SK-N-SH (cell line): Measurements from ENCODE around the gene HOXD11. TPM values are rescaled to one million over a fixed set of nuclear protein-coding genes. Genes with fewer than 3 reads are reported as not detected.

Experiments
- CTCF ChIA-PET: fragments of 300-600, 350-600 bp; formaldehyde crosslinking; extraction: SDS; loops from one replicate; lab custom pipeline; 2021; lab: Yijun Ruan, JAX
- POLR2A ChIA-PET: fragments of 350-600 bp; sonication (Branson Sonifier 250); formaldehyde crosslinking; extraction: SDS; loops from one replicate; lab custom pipeline; 2020; ENCODE audit warnings: antibody characterized with exemption, inconsistent platforms; lab: Yijun Ruan, JAX
- DNase-seq: peaks from one replicate; pipeline ENCODE4 v3.0.0; 2012
- H2AFZ ChIP-seq: fragments of 200-600 bp; sonication (generic); 2 replicates; pipeline ENCODE4 v1.8.1; 2016; ENCODE audit warnings: antibody characterized with exemption, mild to moderate bottlenecking, low read depth
- H3F3A ChIP-seq: fragments of 200-600 bp; sonication (generic); replicated peaks from 2 replicates; pipeline ENCODE3; 2016; ENCODE audit warnings: antibody characterized with exemption, mild to moderate bottlenecking; ENCODE audit not compliant: insufficient read depth
- H3K27ac ChIP-seq, 2 experiments: fragments of 200-500 bp in 1 of 2; fragments of 200-600 bp in 1 of 2; sonication (Bioruptor generic) in 1 of 2; sonication (generic), shearing (Covaris generic) in 1 of 2; 2 replicates each; pipeline versions ENCODE4 v1.5.1 to v1.6.1; 2014 to 2016; ENCODE audit warnings: low read depth in 2 of 2, inconsistent platforms in 1 of 2, low read length in 1 of 2, mild to moderate bottlenecking in 1 of 2, mixed read lengths in 1 of 2
- H3K27me3 ChIP-seq: fragments of 200-600 bp; sonication (generic), shearing (Covaris generic); 2 replicates; pipeline ENCODE4 v1.6.1; 2016; ENCODE audit warnings: mixed run types; ENCODE audit not compliant: insufficient read depth
- H3K36me3 ChIP-seq, 2 experiments: fragments of 200-500 bp in 1 of 2; fragments of 200-600 bp in 1 of 2; sonication (Bioruptor generic) in 1 of 2; sonication (generic) in 1 of 2; replicated peaks in 1 of 2; 2 replicates each; pipeline versions ENCODE3 to v1.5.1; 2014 to 2016; ENCODE audit warnings: low read length in 1 of 2, mild to moderate bottlenecking in 1 of 2; ENCODE audit not compliant: insufficient read depth in 2 of 2, control insufficient read depth in 1 of 2
- H3K4me1 ChIP-seq, 2 experiments: fragments of 200-500 bp in 1 of 2; fragments of 200-600 bp in 1 of 2; sonication (Bioruptor generic) in 1 of 2; sonication (generic), shearing (Covaris generic) in 1 of 2; 2 replicates each; pipeline versions ENCODE4 v1.5.1 to v1.6.1; 2014 to 2016; ENCODE audit warnings: low read depth in 1 of 2, low read length in 1 of 2, mixed run types in 1 of 2; ENCODE audit not compliant: insufficient read depth in 2 of 2, control insufficient read depth in 1 of 2
- H3K4me2 ChIP-seq: fragments of 200-600 bp; sonication (generic), shearing (Covaris generic); 2 replicates; pipeline ENCODE4 v1.6.1; 2017; ENCODE audit warnings: mixed run types
- H3K4me3 ChIP-seq, 2 experiments: fragments of 200-500 bp in 1 of 2; fragments of 200-600 bp in 1 of 2; sonication (Bioruptor generic) in 1 of 2; sonication (generic), shearing (Covaris generic) in 1 of 2; 2 replicates each; pipeline versions ENCODE4 v1.5.1 to v1.8.1; 2014 to 2016; ENCODE audit warnings: low read depth in 2 of 2, inconsistent platforms in 1 of 2, low read length in 1 of 2, mild to moderate bottlenecking in 1 of 2, mixed read lengths in 1 of 2, moderate library complexity in 1 of 2
- H3K79me2 ChIP-seq: fragments of 200-600 bp; sonication (generic); 2 replicates; pipeline ENCODE4 v1.8.1; 2017; ENCODE audit warnings: mild to moderate bottlenecking; ENCODE audit not compliant: insufficient read depth
- H3K9ac ChIP-seq: fragments of 200-600 bp; sonication (generic); 2 replicates; pipeline ENCODE4 v1.6.1; 2017; ENCODE audit warnings: mixed run types
- H3K9me2 ChIP-seq: fragments of 200-600 bp; sonication (generic); 2 replicates; pipeline ENCODE4 v1.6.1; 2017; ENCODE audit warnings: mixed run types
- H3K9me3 ChIP-seq: fragments of 200-600 bp; sonication (generic); 2 replicates; pipeline ENCODE4 v1.6.1; 2017; ENCODE audit warnings: mixed run types, mild to moderate bottlenecking, moderate library complexity
- H4K20me1 ChIP-seq: fragments of 200-600 bp; sonication (generic); 2 replicates; pipeline ENCODE4 v1.6.1; 2017; ENCODE audit warnings: mild to moderate bottlenecking, mixed run types; ENCODE audit not compliant: insufficient read depth
- CHD2 ChIP-seq: fragments of 150-350 bp; IDR thresholded peaks from 2 replicates; pipeline ENCODE4 v1.6.1; 2018; ENCODE audit warnings: low read length; ENCODE audit not compliant: partially characterized antibody
- ELF1 ChIP-seq: IDR thresholded peaks from 2 replicates; pipeline ENCODE4 v1.4.0; 2012
- EZH2phosphoT487 ChIP-seq: fragments of 200-600 bp; sonication (generic); IDR thresholded peaks from 2 replicates; pipeline ENCODE4 v1.6.1; 2017; ENCODE audit warnings: low read depth, mixed run types, mild to moderate bottlenecking, antibody characterized with exemption, moderate library complexity, borderline replicate concordance
- GATA2 ChIP-seq: sonication (generic); formaldehyde crosslinking; IDR thresholded peaks from 2 replicates; pipeline ENCODE4 v1.5.0; 2020; ENCODE audit warnings: mild to moderate bottlenecking, missing genetic modification reagents
- JUND ChIP-seq: IDR thresholded peaks from 2 replicates; pipeline ENCODE4 v1.4.0; 2012
- MAX ChIP-seq: IDR thresholded peaks from 2 replicates; pipeline ENCODE4 v1.4.0; 2012; ENCODE audit warnings: low read depth
- PBX3 ChIP-seq: IDR thresholded peaks from 2 replicates; pipeline ENCODE4; 2012
- POLR2AphosphoS5 ChIP-seq: IDR thresholded peaks from 2 replicates; pipeline ENCODE4 v1.6.1; 2012; ENCODE audit warnings: low read depth, low read length
- RFX5 ChIP-seq: IDR thresholded peaks from 2 replicates; pipeline ENCODE4 v1.6.1; 2012; ENCODE audit warnings: mild to moderate bottlenecking, improper control_type of control experiment, low read length
- RXRA ChIP-seq: IDR thresholded peaks from 2 replicates; pipeline ENCODE4 v1.4.0; 2012; ENCODE audit warnings: low read depth, mild to moderate bottlenecking, borderline replicate concordance
- SIN3A ChIP-seq: IDR thresholded peaks from 2 replicates; pipeline ENCODE4 v1.6.1; 2012; ENCODE audit warnings: low read depth, mild to moderate bottlenecking, low read length, moderate library complexity, borderline replicate concordance
- TEAD4 ChIP-seq: IDR thresholded peaks from 2 replicates; pipeline ENCODE4 v1.4.0; 2012; ENCODE audit warnings: mild to moderate bottlenecking, borderline replicate concordance; ENCODE audit not compliant: insufficient read depth
- YY1 ChIP-seq: IDR thresholded peaks from 2 replicates; pipeline ENCODE4 v1.4.0; 2012; ENCODE audit warnings: low read depth, mild to moderate bottlenecking
- WGBS: methylation state at CpG from one replicate; pipeline ENCODE4 v1.1.6; 2017; ENCODE audit warnings: low lambda C conversion rate; 5-methylcytosine and 5-hydroxymethylcytosine counted together
- polyA plus RNA-seq, 3 experiments: library from polyadenylated mRNA; depleted of rRNA; stranded (reverse); fragments of >200 nt; gene quantifications; 2 replicates each; pipeline ENCODE4 v1.2.3, GENCODE V29; 2012
- TF ChIP-seq, protein P1 (sequence below): fragments of 150-350 bp; IDR thresholded peaks from 2 replicates; pipeline ENCODE4 v1.6.1; 2016; ENCODE audit warnings: mild to moderate bottlenecking, low read depth, low read length

The HOXD11 gene
- polyA plus RNA-seq, 1 of the 3 experiments (the other 2 are of a cell fraction) = not detected

DNA sequence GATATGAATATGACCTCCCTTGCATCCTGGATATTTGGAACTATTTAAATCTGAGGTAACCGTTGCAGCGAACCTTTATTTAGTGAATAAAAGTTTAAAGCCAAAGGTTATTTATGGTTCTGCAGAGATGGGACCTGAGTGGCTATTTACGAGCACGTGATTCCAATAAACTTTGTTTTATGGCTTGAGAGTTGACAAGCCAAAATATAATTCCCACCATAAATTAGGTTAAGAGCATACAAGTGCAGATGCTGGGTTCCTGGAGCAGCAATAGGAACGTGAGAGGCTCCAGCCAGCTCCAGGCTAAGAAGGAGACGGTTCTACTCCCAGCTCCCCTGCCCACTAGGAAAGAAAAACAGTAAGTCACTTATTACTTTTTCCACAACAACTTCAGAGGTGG lies 39.0 kb downstream of the HOXD11 start:
- ChIA-PET CTCF (interaction anchor here (1.2 to 11.3 kb wide), 6 partner anchors 22 to 506 kb away, joined by 3 to 154 read pairs (median 10); partner anchors contain the start of gene HOXD9), POLR2A (no interaction called here)
- H3K9ac ChIP-seq = no peak overlapping the region
- H3K36me3 ChIP-seq = no peaks in the 10 kb centered on the region
- no peaks in the 10 kb centered on the region for H3K27me3 ChIP-seq
- no peak for DNase-seq
- H3K9me2 ChIP-seq = no peaks in the 10 kb centered on the region
- no peaks in the 10 kb centered on the region for H4K20me1 ChIP-seq
- peaks cover 0 to 9% of the 10 kb centered on the region in 2 experiments; a peak in 1 of 4 replicates for H3K4me1 ChIP-seq
- H3K4me2 ChIP-seq = no peak overlapping the region
- no peak overlapping the region for H3K4me3 ChIP-seq
- H3K27ac ChIP-seq = no peak overlapping the region
- H3K79me2 ChIP-seq = peaks cover 9% of the 10 kb centered on the region
- H3K9me3 ChIP-seq = no peaks in the 10 kb centered on the region
- no peak overlapping the region for H2AFZ ChIP-seq
- no peaks in the 10 kb centered on the region for H3F3A ChIP-seq
- TF ChIP-seq, protein P1, sequence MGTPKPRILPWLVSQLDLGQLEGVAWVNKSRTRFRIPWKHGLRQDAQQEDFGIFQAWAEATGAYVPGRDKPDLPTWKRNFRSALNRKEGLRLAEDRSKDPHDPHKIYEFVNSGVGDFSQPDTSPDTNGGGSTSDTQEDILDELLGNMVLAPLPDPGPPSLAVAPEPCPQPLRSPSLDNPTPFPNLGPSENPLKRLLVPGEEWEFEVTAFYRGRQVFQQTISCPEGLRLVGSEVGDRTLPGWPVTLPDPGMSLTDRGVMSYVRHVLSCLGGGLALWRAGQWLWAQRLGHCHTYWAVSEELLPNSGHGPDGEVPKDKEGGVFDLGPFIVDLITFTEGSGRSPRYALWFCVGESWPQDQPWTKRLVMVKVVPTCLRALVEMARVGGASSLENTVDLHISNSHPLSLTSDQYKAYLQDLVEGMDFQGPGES = no peak
- no peak for TF ChIP-seq JUND
- no peak for TF ChIP-seq RXRA
- no peak for TF ChIP-seq MAX
- TF ChIP-seq YY1 = no peak
- 77% methylated on average over 6 of the region's 6 CpGs for WGBS

DNA sequence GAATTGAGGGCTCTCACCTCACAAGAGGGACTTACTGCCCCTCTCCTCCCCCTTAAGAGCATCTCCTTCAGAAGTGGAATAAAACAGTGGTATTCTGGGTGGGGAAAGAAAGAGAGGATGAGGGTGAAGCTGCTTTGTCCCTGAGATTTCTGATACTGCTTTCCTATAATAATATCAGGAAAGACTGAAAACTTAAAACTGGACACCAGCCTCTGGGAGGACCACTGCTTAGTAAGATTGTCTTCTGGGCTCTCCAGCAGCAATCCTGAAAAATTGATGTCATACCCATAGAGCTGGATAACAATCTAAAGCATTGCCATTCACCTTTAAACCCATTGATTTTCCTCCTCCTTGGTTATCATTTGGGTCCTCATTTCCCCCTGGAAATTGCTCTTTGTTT lies 39.6 kb downstream of the HOXD11 start:
- Histone ChIP-seq H3F3A (no peaks in the 10 kb centered on the region), H3K9ac (no peak overlapping the region)
- no peak for DNase-seq
- TF ChIP-seq CHD2 (no peak), GATA2 (CRISPR knock-in tag) (no peak), EZH2phosphoT487 (no peak), POLR2AphosphoS5 (no peak), PBX3 (no peak), MAX (no peak), TEAD4 (no peak), SIN3A (no peak), RFX5 (no peak), ELF1 (no peak)
- TF ChIP-seq, all 33 proteins: peak for 0
- no peak overlapping the region for H3K4me2 ChIP-seq
- H3K9me2 ChIP-seq = no peaks in the 10 kb centered on the region
- CTCF ChIA-PET = interaction anchor here (1.1 to 11.3 kb wide), 5 partner anchors 309 to 505 kb away, joined by 3 to 154 read pairs (median 4); no protein-coding TSS in a partner anchor
- no peak overlapping the region for H3K4me3 ChIP-seq
- H3K4me1 ChIP-seq = peaks cover 0 to 8% of the 10 kb centered on the region in 2 experiments; a peak in 1 of 4 replicates
- peaks cover 4% of the 10 kb centered on the region for H3K79me2 ChIP-seq
- POLR2A ChIA-PET = no interaction called here
- no peak overlapping the region for H3K27ac ChIP-seq
- H4K20me1 ChIP-seq = no peaks in the 10 kb centered on the region
- no peaks in the 10 kb centered on the region for H3K9me3 ChIP-seq
- H3K36me3 ChIP-seq = no peaks in the 10 kb centered on the region
- H3K27me3 ChIP-seq = no peaks in the 10 kb centered on the region
- H2AFZ ChIP-seq = no peak overlapping the region
